GM19372 (cell line): ENCODE results near the gene SOBP.
"Not testable (repeated sequence)": the region's sequence is repeated elsewhere in the genome, so short reads cannot be mapped to it uniquely, and the experiment has no call there.

Experiments
- ATAC-seq: cut with Tn5 transposase; IDR thresholded peaks from one replicate; pipeline ENCODE4 v1.9.1; 2021; ENCODE audit warnings: mild to moderate bottlenecking, low read depth, moderate library complexity; ENCODE audit not compliant: unreplicated experiment

SOBP gene

DNA sequence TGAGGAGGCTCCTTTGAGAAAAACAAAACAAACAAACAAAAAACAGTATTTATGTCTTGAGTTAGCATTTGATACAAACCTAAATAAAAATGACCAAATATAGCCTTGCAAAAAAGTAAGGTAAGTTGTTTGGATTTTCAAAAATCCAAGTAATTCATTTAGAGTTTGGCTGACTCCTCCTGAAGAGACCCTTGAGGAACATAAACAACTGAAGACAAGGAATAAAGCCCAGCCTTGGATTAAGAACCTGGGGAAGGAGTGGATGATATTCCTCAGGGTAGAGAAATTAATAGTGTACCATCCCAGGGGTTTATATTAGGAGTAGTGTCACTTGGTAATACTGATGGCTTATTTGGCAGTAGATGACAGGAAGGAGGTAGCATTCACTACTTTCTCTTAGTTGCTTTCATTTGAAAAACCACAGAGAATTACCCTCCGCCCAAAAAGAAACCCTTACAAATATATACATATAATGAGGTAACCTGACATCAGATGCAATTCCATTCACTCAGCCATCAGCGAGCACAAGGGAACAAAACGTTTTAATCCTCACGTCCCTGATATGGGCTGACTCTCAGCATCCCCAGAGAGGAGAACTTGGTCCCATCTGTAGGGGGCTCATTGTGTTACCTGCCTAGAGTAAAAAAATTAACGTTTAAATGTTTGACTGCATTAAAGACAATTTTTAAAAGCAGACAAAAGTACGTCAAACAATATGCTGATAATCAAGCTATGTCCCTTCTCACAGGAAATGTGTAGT, 57.0 kb downstream of the SOBP start:
- ATAC-seq, result no peak

DNA sequence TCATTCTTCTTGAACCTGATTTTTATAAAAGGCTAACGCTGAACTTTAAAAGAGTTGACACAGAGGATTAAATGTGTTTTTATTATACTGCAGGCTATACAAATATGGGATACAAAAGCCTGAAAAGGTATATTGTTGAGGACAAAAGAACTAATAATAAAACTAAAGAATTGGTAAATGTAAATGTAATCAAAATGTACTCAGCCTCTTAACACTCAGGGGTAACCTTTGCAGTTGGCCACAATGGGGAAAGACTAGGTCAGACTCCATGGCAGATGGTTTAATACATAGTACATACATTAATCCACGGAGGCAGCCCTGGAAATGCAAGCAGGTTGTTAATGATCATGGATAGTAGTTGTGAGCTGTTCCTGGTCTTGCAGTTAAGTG, 57.5 kb downstream of the SOBP start:
- no peak for ATAC-seq

DNA sequence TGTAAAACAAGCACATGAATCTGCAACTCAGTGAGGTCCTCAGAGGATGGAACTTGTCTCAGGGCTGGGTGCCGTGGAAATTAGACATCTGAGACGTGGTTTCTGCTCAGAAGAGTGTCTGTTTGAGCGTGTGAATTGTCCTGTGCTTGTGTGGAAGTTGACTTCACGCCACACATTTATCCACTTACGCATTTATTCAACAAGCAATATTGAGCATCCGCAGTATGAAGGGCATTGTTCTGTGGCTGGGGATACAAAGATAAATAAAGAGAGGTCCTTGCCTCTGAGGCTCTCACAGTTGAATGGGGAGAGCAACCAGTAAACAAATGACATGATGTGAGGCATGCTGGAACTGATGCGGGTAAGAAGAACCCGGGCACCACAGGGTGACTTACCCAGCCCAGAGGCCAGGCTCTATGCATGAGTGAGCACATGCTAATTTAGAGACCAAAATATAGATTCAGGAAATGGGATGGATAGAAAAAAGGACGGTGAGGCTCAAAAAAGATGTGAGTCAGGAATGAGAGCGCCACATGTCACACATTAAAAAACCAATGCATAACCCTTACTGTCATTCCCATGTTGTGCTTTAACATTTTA, 60.4 kb downstream of the SOBP start:
- no peak for ATAC-seq

DNA sequence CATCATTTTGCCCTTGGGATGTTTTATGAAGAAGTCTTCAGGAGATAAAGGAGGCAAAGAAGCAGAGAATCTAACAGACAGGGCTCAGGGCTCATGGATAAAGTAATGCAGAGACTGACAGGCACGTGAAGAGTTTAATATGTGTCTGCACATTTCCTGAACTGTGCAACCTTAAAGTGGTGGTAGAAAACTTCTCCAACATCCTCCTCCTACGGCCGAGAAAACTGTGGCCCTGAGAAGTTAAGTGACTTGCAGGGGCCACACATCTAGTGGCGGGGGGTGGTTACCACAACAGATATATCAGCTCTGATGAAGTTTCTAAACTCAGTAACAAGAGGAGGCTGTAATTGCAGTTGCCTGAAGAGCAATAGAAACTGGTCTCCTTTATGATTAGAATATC, 61.0 kb downstream of the SOBP start:
- no peak for ATAC-seq

DNA sequence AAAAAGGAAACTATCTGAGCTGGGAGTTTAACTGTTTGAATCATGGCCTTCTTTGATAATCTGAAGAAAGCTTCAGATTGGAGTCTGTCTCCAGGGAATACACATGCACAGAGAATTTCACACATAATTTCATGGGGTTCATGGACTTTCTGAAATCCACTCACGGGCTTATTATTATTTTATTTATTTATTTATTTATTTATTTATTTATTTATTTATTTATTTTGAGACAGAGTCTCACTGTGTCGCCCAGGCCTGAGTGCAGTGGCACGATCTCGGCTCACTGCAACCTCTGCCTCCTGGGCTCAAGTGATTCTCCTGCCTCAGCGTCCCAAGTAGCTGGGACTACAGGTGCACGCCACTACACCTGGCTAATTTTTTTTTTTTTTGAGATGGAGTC, 63.2 kb downstream of the SOBP start:
- not testable (repeated sequence) for ATAC-seq

GRCh38 chr6:107554326-107554725, 64.4 kb downstream of the SOBP start:
- no peak for ATAC-seq

DNA sequence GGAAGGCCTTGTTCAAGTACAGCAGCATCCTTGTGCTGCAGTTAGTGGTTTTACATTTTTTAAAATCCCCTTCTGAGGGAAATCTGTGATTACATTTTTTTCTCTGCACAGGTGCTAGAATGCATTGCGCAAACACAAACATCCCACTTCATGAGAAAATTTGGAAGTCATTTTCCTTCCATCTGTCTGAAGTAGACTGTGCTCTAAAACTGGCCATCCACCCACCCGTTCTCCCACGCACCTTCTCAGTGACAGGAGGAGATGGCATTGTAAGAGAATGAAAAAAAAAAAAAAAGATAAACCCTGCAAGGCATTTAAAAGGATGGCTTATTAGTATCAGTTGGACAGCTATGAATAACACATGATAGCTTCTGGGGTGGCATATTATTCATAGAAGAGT, 65.0 kb downstream of the SOBP start:
- no peak for ATAC-seq

DNA sequence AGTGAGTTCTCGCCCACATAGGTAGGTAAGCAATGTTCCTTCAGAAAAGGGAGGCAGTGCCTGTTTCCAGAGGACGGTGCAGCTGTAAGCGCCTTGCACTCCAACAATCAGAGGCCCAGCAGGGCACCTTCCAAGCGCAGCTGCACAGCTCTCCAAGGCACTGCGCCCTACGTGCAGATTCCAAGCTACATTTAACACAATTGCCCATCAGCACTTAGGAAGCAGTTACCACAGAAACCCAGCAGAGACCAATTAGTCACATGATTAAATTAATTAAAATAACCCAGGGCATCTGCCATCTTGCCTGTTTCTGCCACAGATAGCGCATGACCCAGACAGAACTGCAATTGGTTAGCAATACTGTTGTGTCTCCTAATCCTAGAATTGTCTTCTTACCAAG, 65.5 kb downstream of the SOBP start:
- ATAC-seq, result no peak

GRCh38 chr6:107556082-107556481, 66.2 kb downstream of the SOBP start:
- ATAC-seq, result no peak

GRCh38 chr6:107557698-107558097, 67.8 kb downstream of the SOBP start:
- ATAC-seq, result no peak

DNA sequence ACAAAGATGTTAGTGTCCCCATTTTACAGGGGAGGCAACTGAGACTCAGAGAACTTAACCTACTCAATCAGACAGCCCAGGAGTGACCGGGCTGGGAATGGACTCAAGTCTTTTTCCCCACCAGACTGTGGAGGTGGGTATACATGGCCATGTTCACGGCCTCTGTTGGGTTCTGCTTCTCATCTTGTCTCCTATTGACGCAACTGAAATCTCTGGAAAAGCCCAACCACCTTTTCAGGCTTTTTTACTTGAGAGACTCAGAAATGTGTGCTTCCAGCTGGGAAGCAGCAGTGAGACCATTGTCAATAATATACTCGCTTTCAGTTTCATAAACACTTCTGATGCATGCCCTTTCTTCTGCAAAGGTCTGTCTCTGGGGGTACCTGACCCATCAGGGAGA, 70.7 kb downstream of the SOBP start:
- ATAC-seq, result no peak

DNA sequence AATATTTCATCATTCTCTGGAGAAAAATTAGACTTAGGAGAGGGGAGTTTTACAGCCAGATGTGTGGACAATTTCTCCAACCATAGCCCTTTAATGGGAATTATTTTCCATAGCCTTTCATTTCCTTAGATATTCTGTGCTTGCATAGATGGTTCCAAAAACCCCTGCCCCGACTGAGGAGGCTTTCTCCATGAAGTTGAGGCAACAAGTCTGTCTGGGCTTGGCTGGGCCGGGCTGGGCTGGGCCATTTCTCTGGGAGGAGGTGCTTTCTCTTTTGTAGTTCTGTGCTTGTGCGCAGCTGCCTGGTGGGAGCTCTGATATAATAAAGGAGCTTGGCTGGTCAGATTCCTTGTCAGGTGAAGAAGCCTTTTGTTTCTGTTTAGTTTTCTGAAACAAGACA, 71.4 kb downstream of the SOBP start:
- no peak for ATAC-seq

GRCh38 chr6:107563694-107564588, 74.0 kb downstream of the SOBP start:
- no peak for ATAC-seq

DNA sequence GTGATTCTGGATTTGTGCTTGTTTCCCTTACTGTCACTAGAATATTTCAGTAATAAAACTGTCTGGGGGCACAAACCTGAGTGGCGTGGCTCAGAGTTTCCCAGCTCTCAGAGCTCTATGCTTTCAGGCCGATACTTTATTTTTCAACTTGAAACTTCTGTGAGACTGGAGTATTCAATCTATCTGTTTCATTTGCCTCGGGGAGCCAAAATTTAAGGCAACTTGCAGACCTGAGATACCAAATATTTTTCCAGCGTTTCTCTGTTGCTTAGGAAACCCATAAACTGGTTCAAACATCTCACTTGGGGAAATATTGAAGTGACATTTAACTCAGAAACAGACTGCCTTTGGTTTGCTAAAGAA, 74.7 kb downstream of the SOBP start:
- no peak for ATAC-seq

DNA sequence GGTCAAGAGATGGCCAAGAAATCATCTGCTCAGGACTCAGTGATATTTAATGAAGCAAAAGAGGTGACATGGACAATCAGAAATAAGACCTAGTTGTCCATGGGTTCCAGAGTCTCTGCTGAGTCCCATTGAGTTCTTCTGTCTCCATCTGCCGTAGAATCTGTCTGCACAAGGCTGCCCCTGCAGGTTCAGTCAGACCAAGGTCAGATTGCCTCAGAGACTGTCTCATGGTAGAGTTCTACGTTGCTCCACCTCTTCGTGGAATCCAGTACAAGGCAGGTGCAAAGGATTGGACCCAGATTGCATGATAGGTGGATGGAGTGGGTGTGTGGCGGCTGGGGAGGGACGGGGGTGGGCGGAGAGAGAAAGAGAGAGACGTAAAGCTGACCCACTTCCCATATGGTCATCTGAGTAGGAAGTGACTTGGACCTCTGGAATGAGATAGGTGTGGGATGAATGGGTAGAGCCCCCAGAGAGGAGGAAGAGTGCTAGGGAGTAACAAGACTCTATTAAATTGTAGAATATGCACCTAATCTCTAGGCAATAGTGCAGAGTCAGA, 75.3 kb downstream of the SOBP start:
- ATAC-seq, result no peak

GRCh38 chr6:107567643-107568042, 77.7 kb downstream of the SOBP start:
- ATAC-seq, result no peak

DNA sequence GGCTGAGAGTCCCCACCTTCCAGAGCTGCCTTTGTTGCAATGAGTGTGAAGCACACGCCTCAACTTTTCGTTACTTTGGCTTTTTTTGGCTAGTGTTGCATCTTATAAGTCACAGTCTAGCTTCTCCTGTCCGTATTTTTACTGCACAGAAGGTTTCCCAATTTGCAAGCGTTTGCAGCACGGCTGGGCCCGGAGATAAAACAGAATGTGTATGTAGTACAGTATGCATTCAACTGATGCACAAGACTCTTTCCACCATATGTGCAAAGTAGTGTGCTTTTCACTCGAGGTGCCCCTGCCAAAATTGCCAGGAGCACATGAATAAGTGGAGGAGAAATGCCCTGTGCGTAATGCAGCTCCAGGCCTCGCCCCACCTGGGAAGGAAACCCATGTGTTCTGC, 79.6 kb downstream of the SOBP start:
- ATAC-seq, result no peak

DNA sequence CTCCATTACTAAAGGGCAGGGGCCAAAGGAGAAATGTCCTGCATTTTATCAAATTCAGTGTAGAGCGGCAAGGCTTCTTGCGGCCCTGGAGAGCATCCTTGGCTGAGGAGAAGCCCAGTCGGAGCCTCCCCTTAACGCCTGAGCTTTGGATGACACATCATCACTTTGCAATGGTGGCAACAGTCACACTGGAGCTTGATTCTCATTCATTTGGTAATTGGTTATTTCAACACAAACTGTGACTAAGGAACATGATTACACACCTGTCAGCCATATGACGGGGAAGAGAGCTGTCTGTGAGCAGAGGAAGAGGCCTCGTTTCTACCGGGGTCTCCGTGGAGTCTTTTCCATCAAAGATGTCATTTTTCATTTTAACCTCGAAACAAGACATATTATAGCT, 81.4 kb downstream of the SOBP start:
- no peak for ATAC-seq

- ATAC-seq, result no peak
These were observed 83.0 kb downstream of the SOBP start for GRCh38 chr6:107572886-107573285.

DNA sequence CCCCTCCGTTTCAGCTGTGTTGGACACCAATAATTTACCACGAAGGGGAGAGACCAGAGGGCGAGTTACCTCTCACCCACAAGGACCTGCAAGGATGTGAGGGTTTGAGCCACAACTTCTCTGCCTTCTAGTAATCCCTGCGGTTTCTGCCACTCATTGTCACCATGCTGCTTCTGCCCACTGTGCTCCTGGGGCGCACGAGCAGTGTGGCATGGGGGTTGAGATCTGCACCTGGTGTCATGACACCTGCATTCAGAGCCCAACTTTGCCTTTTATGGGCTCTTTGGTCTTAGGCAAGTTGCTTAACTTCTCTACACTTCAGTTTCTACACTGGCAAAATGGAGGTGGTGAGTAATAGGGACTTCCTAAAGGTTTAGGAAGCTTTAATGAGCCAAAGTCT, 84.9 kb downstream of the SOBP start:
- no peak for ATAC-seq

GRCh38 chr6:107576852-107577251, 86.9 kb downstream of the SOBP start:
- ATAC-seq, result no peak
